Neural progenitor cell (in vitro differentiated cells): Measurements from ENCODE around the gene FAM13C. TPM values are rescaled to one million over a fixed set of nuclear protein-coding genes. Genes with fewer than 3 reads are reported as not detected.
A peak's percentile ranks its signal among the peaks of the same experiment; 100 is the strongest.

Experiments
- DNase-seq: peaks from one replicate; pipeline ENCODE4 v3.0.0-alpha.2; 2016; ENCODE audit warnings: low spot score
- H2AFZ ChIP-seq: fragments of 200-600 bp; sonication (generic); replicated peaks from 2 replicates; pipeline ENCODE4 v1.6.1; 2016; ENCODE audit warnings: antibody characterized with exemption
- H3F3A ChIP-seq: fragments of 200-600 bp; sonication (generic); 2 replicates; pipeline ENCODE4 v1.6.1; 2016; ENCODE audit warnings: antibody characterized with exemption, low read depth
- H3K27ac ChIP-seq: fragments of 200-600 bp; sonication (generic); 2 replicates; pipeline ENCODE4 v1.5.1; 2016; ENCODE audit warnings: mild to moderate bottlenecking
- H3K27me3 ChIP-seq: fragments of 200-600 bp; sonication (generic); 2 replicates; pipeline ENCODE4 v1.6.1; 2016; ENCODE audit warnings: mild to moderate bottlenecking, moderate library complexity
- H3K36me3 ChIP-seq: fragments of 200-600 bp; sonication (generic); 2 replicates; pipeline ENCODE4 v1.5.1; 2016
- H3K4me1 ChIP-seq: fragments of 200-600 bp; sonication (generic); 2 replicates; pipeline ENCODE4 v1.6.1; 2016; ENCODE audit warnings: mixed run types
- H3K4me2 ChIP-seq: fragments of 200-600 bp; sonication (generic); 2 replicates; pipeline ENCODE4 v1.6.1; 2016
- H3K4me3 ChIP-seq: fragments of 200-600 bp; sonication (generic); 2 replicates; pipeline ENCODE4 v1.5.1; 2016
- H3K79me2 ChIP-seq: fragments of 200-600 bp; sonication (generic); 2 replicates; pipeline ENCODE4 v1.6.1; 2016; ENCODE audit warnings: low read depth
- H3K9ac ChIP-seq: fragments of 200-600 bp; sonication (generic); 2 replicates; pipeline ENCODE4 v1.6.1; 2016
- H3K9me3 ChIP-seq: fragments of 200-600 bp; sonication (generic); 2 replicates; pipeline ENCODE4 v1.5.1; 2016; ENCODE audit warnings: low read depth
- H4K20me1 ChIP-seq: fragments of 200-600 bp; sonication (generic); 2 replicates; pipeline ENCODE4 v1.6.1; 2016; ENCODE audit warnings: low read depth
- H3K27ac Mint-ChIP-seq: 3 replicates; pipeline ENCODE4 v1.8.0; 2021; ENCODE audit warnings: mixed read lengths
- H3K27me3 Mint-ChIP-seq: 2 replicates; pipeline ENCODE4 v1.8.0; 2022; ENCODE audit warnings: low read depth, mild to moderate bottlenecking, inconsistent platforms, moderate library complexity, mixed read lengths; ENCODE audit not compliant: insufficient read depth
- H3K36me3 Mint-ChIP-seq: 3 replicates; pipeline ENCODE4 v1.8.0; 2021; ENCODE audit warnings: mixed read lengths
- H3K4me1 Mint-ChIP-seq: 3 replicates; pipeline ENCODE4 v1.8.0; 2021; ENCODE audit warnings: mixed read lengths
- H3K4me3 Mint-ChIP-seq: 3 replicates; pipeline ENCODE4 v1.8.0; 2021; ENCODE audit warnings: mild to moderate bottlenecking, moderate library complexity, mixed read lengths
- H3K9me3 Mint-ChIP-seq: 3 replicates; pipeline ENCODE4 v1.8.0; 2020; ENCODE audit warnings: mixed read lengths
- CTCF ChIP-seq: fragments of 200-600 bp; sonication (generic); IDR thresholded peaks from 2 replicates; pipeline ENCODE4 v1.5.1; 2017; ENCODE audit warnings: antibody characterized with exemption, mild to moderate bottlenecking
- EZH2 ChIP-seq: fragments of 200-600 bp; sonication (generic); IDR thresholded peaks from 2 replicates; pipeline ENCODE4 v1.6.1; 2017; ENCODE audit warnings: antibody characterized with exemption, mild to moderate bottlenecking, moderate library complexity
- EZH2phosphoT487 ChIP-seq: fragments of 200-600 bp; sonication (generic); IDR thresholded peaks from 2 replicates; pipeline ENCODE4 v1.6.1; 2017; ENCODE audit warnings: antibody characterized with exemption
- total RNA-seq: library from RNA; depleted of rRNA; stranded (reverse); fragments of >200 nt; gene quantifications from 2 replicates; pipeline ENCODE4 v1.2.3, GENCODE V29; 2015; ENCODE audit warnings: low replicate concordance

The FAM13C gene
- total RNA-seq, 1 donor from 2014 or later = 3.1 TPM

DNA sequence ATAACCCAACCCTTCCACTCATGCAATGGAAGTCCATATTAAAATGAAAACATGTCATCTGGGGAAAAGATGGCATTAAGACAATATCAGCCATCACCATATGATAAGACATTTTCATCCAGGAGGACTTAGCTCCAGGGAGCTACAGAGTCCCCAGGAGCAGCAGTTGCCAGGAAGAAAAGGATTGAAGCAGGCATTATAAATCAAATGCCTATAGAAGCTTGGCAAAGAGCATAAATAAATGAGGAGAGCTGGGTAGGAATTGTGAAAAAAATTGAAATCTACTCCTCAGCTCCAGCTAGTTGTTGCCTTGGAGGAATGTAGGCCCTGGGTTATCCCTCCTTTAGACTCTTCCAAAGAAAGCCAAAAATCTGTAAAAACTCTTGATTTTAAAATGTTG lies 42.5 kb downstream of the FAM13C start:
- Histone ChIP-seq H3K27ac (no peak overlapping the region), H2AFZ (no peak overlapping the region), H4K20me1 (no peaks in the 10 kb centered on the region), H3F3A (no peaks in the 10 kb centered on the region), H3K27me3 (no peaks in the 10 kb centered on the region), H3K4me2 (no peak overlapping the region), H3K4me1 (peaks cover 17% of the 10 kb centered on the region), H3K9me3 (no peaks in the 10 kb centered on the region), H3K4me3 (no peak overlapping the region), H3K36me3 (no peaks in the 10 kb centered on the region), H3K9ac (no peak overlapping the region), H3K79me2 (no peaks in the 10 kb centered on the region)
- Mint-ChIP-seq H3K4me3 (no peak overlapping the region), H3K9me3 (peaks cover 2% of the 10 kb centered on the region), H3K36me3 (peaks cover 1% of the 10 kb centered on the region), H3K4me1 (peaks cover 4% of the 10 kb centered on the region), H3K27me3 (no peaks in the 10 kb centered on the region), H3K27ac (no peak overlapping the region)
- TF ChIP-seq EZH2 (no peak), EZH2phosphoT487 (no peak)
- DNase-seq = peak; percentile 16

DNA sequence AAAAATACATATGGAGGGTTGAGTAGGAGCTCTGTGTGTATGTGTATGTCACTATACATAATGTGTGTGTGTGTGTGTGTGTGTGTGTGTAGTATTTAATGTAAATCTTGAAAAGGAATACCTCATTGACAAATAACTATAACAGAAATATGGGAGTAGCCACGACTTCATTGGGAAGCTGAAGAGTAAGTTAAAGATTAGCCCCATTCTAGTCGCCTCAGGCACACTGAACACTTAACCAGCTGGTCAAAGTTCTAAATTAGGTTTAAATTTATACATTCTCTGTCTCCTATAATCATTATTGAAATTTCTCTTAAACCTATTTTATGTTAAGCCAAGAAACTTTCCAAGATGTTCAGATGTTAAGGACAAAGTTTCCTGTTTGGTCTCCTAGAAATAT lies 45.3 kb downstream of the FAM13C start:
- no peaks in the 10 kb centered on the region for H3K9me3 Mint-ChIP-seq
- H3K4me1 Mint-ChIP-seq = peaks cover 4% of the 10 kb centered on the region
- no peaks in the 10 kb centered on the region for H3K9me3 ChIP-seq
- no peak overlapping the region for H3K27ac Mint-ChIP-seq
- no peak overlapping the region for H3K4me3 Mint-ChIP-seq
- H3K27ac ChIP-seq = no peak overlapping the region
- H3K4me2 ChIP-seq = no peak overlapping the region
- H3K27me3 Mint-ChIP-seq = peaks cover 2% of the 10 kb centered on the region
- H3K27me3 ChIP-seq = no peaks in the 10 kb centered on the region
- peaks cover 2% of the 10 kb centered on the region for H3K36me3 Mint-ChIP-seq
- no peak overlapping the region for H3K9ac ChIP-seq
- no peaks in the 10 kb centered on the region for H4K20me1 ChIP-seq
- TF ChIP-seq EZH2 (no peak), CTCF (no peak), EZH2phosphoT487 (no peak)
- H2AFZ ChIP-seq = no peak overlapping the region
- no peaks in the 10 kb centered on the region for H3K79me2 ChIP-seq
- H3K36me3 ChIP-seq = no peaks in the 10 kb centered on the region
- H3F3A ChIP-seq = no peaks in the 10 kb centered on the region
- no peak for DNase-seq
- no peak overlapping the region for H3K4me3 ChIP-seq
- peaks cover 17% of the 10 kb centered on the region for H3K4me1 ChIP-seq

- no peak overlapping the region for H3K4me2 ChIP-seq
- TF ChIP-seq EZH2 = no peak
- TF ChIP-seq CTCF = no peak
- no peak for TF ChIP-seq EZH2phosphoT487
- no peak overlapping the region for H3K4me3 ChIP-seq
- no peaks in the 10 kb centered on the region for H3K9me3 Mint-ChIP-seq
- peaks cover 17% of the 10 kb centered on the region for H3K4me1 ChIP-seq
- H3K27me3 Mint-ChIP-seq = peaks cover 2% of the 10 kb centered on the region
- no peak overlapping the region for H2AFZ ChIP-seq
- no peaks in the 10 kb centered on the region for H4K20me1 ChIP-seq
- H3F3A ChIP-seq = no peaks in the 10 kb centered on the region
- H3K9me3 ChIP-seq = no peaks in the 10 kb centered on the region
- H3K79me2 ChIP-seq = no peaks in the 10 kb centered on the region
- H3K36me3 ChIP-seq = no peaks in the 10 kb centered on the region
- no peak overlapping the region for H3K27ac ChIP-seq
- H3K27ac Mint-ChIP-seq = no peak overlapping the region
- H3K36me3 Mint-ChIP-seq = peaks cover 2% of the 10 kb centered on the region
- no peak for DNase-seq
- H3K4me3 Mint-ChIP-seq = no peak overlapping the region
- no peak overlapping the region for H3K9ac ChIP-seq
- peaks cover 4% of the 10 kb centered on the region for H3K4me1 Mint-ChIP-seq
- no peaks in the 10 kb centered on the region for H3K27me3 ChIP-seq
Measured at GRCh38 chr10:59315465-59315864, 46.9 kb downstream of the FAM13C start.

DNA sequence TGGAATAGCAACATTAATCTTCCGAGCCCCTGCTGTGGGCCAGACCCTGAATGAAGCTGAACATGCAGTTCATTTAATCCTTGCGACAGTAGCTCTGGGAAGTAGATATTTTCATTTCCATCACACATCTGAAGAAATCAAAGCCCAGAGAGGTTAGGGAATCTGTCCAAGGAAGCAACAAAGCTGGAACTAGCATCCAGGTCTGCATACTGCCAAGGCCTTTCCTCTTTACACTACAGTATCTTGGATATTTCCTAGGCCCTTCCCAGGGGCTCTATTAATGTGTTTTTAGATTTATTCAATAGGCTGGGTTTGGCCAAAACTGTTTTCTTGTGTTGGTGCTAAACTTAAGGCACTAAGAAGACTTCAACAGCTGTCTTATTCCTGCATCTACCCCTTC lies 48.1 kb downstream of the FAM13C start:
- peaks cover 10% of the 10 kb centered on the region for H3K4me1 ChIP-seq
- no peaks in the 10 kb centered on the region for H3K9me3 ChIP-seq
- Mint-ChIP-seq H3K27ac (no peak overlapping the region), H3K27me3 (peaks cover 2% of the 10 kb centered on the region), H3K4me3 (no peak overlapping the region), H3K4me1 (peaks cover 4% of the 10 kb centered on the region), H3K36me3 (peaks cover 2% of the 10 kb centered on the region), H3K9me3 (no peaks in the 10 kb centered on the region)
- no peak overlapping the region for H3K4me3 ChIP-seq
- no peaks in the 10 kb centered on the region for H3K79me2 ChIP-seq
- no peaks in the 10 kb centered on the region for H3F3A ChIP-seq
- no peaks in the 10 kb centered on the region for H3K27me3 ChIP-seq
- H3K4me2 ChIP-seq = no peak overlapping the region
- no peaks in the 10 kb centered on the region for H3K36me3 ChIP-seq
- no peak overlapping the region for H3K27ac ChIP-seq
- no peak overlapping the region for H2AFZ ChIP-seq
- TF ChIP-seq EZH2 (no peak), CTCF (no peak), EZH2phosphoT487 (no peak)
- H3K9ac ChIP-seq = no peak overlapping the region
- no peak for DNase-seq
- no peaks in the 10 kb centered on the region for H4K20me1 ChIP-seq
